Measurements from ENCODE around the gene FOXE3.

DNA sequence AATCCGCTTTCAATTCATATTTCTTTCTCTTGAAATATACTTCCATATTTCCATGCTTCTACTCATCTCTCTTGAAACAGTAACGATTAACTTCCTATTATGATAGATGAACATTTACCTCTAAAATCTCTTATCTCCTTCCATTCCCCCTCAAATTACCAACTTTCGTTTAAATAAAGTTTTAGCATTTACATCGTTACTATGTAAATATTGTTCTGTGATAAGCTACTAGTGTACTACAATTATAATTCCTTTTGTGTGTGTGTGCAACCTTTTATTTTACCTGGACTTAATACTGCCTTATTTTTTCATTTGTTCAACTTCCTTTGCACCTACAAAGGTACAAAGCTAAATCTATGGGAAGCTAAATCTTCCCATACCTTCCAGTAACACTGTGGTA is 4.5 kb downstream of the FOXE3 start:
- TF ChIP-seq CTCF (conservative IDR thresholded peaks at IDR 0.05 in 1 of 2, IDR thresholded peaks at IDR 0.05 in 1 of 2; ENCODE audit: low read depth in 1 of 2, low read length in 2 of 2) (no peak), EZH2 (IDR thresholded peaks at IDR 0.05; ENCODE audit: low read length, missing control alignments) (no peak)

Data from fibroblast of lung (primary cell).